ENCODE measurements around the gene THAP4. TPM values are rescaled to one million over a fixed set of nuclear protein-coding genes. Genes with fewer than 3 reads are reported as not detected.
"Not testable (repeated sequence)": the region's sequence is repeated elsewhere in the genome, so short reads cannot be mapped to it uniquely, and the experiment has no call there.

THAP4 gene
- total and polyA plus RNA-seq, 2 of the 4 experiments (the other 2 are of a cell fraction), result 33.9 to 55.1 TPM

- H3K79me1 ChIP-seq (ENCODE audit: low read depth in 1 of 2, low read length in 2 of 2), result peaks cover 10 to 39% of the 10 kb centered on the region in 2 experiments; a peak in 3 of 4 replicates
- H3K4me2 ChIP-seq (ENCODE audit: low read depth, low read length); H2BK5ac ChIP-seq (ENCODE audit: low read depth, low read length, poor library complexity, severe bottlenecking); H3K56ac ChIP-seq (ENCODE audit: extremely low read depth, insufficient read depth, low read length); H3K4ac ChIP-seq (ENCODE audit: low read depth, low read length); intact Hi-C loops (cut with micrococcal nuclease); H3K9me1 ChIP-seq (ENCODE audit: insufficient read depth, low read length); H2AK9ac ChIP-seq (replicated peaks; ENCODE audit: low read depth, low read length, poor library complexity); DNase-seq; H3K23ac ChIP-seq (ENCODE audit: low read depth, low read length); H3K4me1 ChIP-seq (ENCODE audit: control insufficient read depth, insufficient read depth, low read length); H3K27me3 ChIP-seq (ENCODE audit: control insufficient read depth, insufficient read depth, low read length); H2BK15ac ChIP-seq (ENCODE audit: low read depth, low read length); dilution Hi-C loops (cut with HindIII; ENCODE audit: low sequenced_read_pairs, unreplicated experiment); H3K27ac ChIP-seq (ENCODE audit: insufficient read depth, low read length); H3K4me3 ChIP-seq (ENCODE audit: insufficient read depth, low read depth, low read length); H2BK20ac ChIP-seq (ENCODE audit: low read depth, low read length); BruUV-seq (replicated peaks); H4K8ac ChIP-seq (ENCODE audit: low read depth in 2 of 2, low read length in 2 of 2); H4K91ac ChIP-seq (ENCODE audit: insufficient read depth, low read depth, low read length); POLR2A ChIA-PET (ENCODE audit: unreplicated experiment); H2AK5ac ChIP-seq (ENCODE audit: low read depth, low read length); H3K18ac ChIP-seq (ENCODE audit: low read depth, low read length); H2AFZ ChIP-seq (replicated peaks; ENCODE audit: low read length, poor library complexity); ATAC-seq (ENCODE audit: low read depth); H3K14ac ChIP-seq (replicated peaks; ENCODE audit: low read depth, low read length); H4K5ac ChIP-seq (ENCODE audit: low read depth, low read length); H3K9me3 ChIP-seq (ENCODE audit: control insufficient read depth, insufficient read depth, low read length); in situ Hi-C loops (cut with MboI; ENCODE audit: low sequenced_read_pairs); H2BK120ac ChIP-seq (ENCODE audit: low read depth, low read length); H3K9ac ChIP-seq (ENCODE audit: low read depth, low read length); CTCF ChIA-PET: not testable (repeated sequence)
- WGBS, 2 experiments (ENCODE audit: extremely low coverage in 2 of 2, insufficient read length in 1 of 2), result 96% methylated on average over 4 of the region's 15 CpGs; no CpG with 5 or more reads in 1 of the 2 experiments
- H4K20me1 ChIP-seq (ENCODE audit: insufficient read depth, low read length), result peaks cover 42% of the 10 kb centered on the region
- H3K36me3 ChIP-seq (ENCODE audit: control insufficient read depth, insufficient read depth, low read length), result peaks cover 35% of the 10 kb centered on the region
Observed at GRCh38 chr2:241567266-241567665, 69.7 kb downstream of the THAP4 start.
